H1 (cell line): ENCODE results near the gene MYL5. TPM values are rescaled to one million over a fixed set of nuclear protein-coding genes. Genes with fewer than 3 reads are reported as not detected.

Source experiments
- CTCF ChIA-PET: fragments of 300-600 bp; sonication (Branson Sonifier 250); formaldehyde crosslinking; loops from one replicate; lab custom pipeline; 2021; ENCODE audit not compliant: partially characterized antibody; lab: Charles Lee
- POLR2A ChIA-PET: fragments of 300-600 bp; sonication (Branson Sonifier 250); formaldehyde crosslinking; loops from one replicate; lab custom pipeline; 2021; ENCODE audit warnings: inconsistent platforms; ENCODE audit not compliant: partially characterized antibody; lab: Charles Lee
- DNase-seq, 2 experiments: peaks; one replicate each; pipeline versions ENCODE4 v3.0.0 to v3.0.0-alpha.2; 2010 to 2022; ENCODE audit warnings: low spot score in 2 of 2, low read depth in 1 of 2, mixed read lengths in 1 of 2
- FAIRE-seq: peaks from 2 replicates; lab custom pipeline; 2011; peaks lifted over from hg19 to GRCh38; lab: Jason Lieb, UNC
- H2AFZ ChIP-seq: 2 replicates; pipeline ENCODE4 v1.8.1; 2012; ENCODE audit warnings: low read length, inconsistent platforms
- H2AK5ac ChIP-seq: 2 replicates; pipeline ENCODE4 v1.6.1; 2013; ENCODE audit warnings: low read depth, low read length
- H2BK120ac ChIP-seq: replicated peaks from 2 replicates; pipeline ENCODE3; 2013; ENCODE audit warnings: low read depth, low read length, inconsistent platforms
- H2BK12ac ChIP-seq: 2 replicates; pipeline ENCODE4 v1.6.1; 2013; ENCODE audit warnings: low read depth, low read length
- H2BK15ac ChIP-seq: 2 replicates; pipeline ENCODE4 v1.6.1; 2013; ENCODE audit warnings: low read length
- H2BK20ac ChIP-seq: 2 replicates; pipeline ENCODE4 v1.6.1; 2013; ENCODE audit warnings: low read length
- H2BK5ac ChIP-seq: 2 replicates; pipeline ENCODE4 v1.6.1; 2013; ENCODE audit warnings: low read depth, low read length
- H3K14ac ChIP-seq: 2 replicates; pipeline ENCODE4 v1.6.1; 2013; ENCODE audit warnings: inconsistent platforms; ENCODE audit not compliant: insufficient read length
- H3K18ac ChIP-seq: 2 replicates; pipeline ENCODE4 v1.6.1; 2013; ENCODE audit warnings: low read length; ENCODE audit errors: extremely low read depth
- H3K23ac ChIP-seq: 2 replicates; pipeline ENCODE4 v1.6.1; 2013; ENCODE audit warnings: inconsistent platforms; ENCODE audit not compliant: insufficient read length
- H3K23me2 ChIP-seq: 2 replicates; pipeline ENCODE4 v1.6.1; 2013; ENCODE audit warnings: low read depth, low read length
- H3K27ac ChIP-seq: 2 replicates; pipeline ENCODE4 v1.6.1; 2011; ENCODE audit warnings: low read depth, low read length, inconsistent platforms
- H3K27me3 ChIP-seq, 4 experiments: replicated peaks in 1 of 4; 1 replicate in 1 of 4; 2 replicates in 3 of 4; pipeline versions ENCODE4 v1.6.1 to v1.8.1; 2011 to 2013; ENCODE audit warnings: low read length in 3 of 4, mild to moderate bottlenecking in 3 of 4, inconsistent platforms in 2 of 4, mixed read lengths in 2 of 4, moderate library complexity in 1 of 4; ENCODE audit not compliant: control insufficient read depth in 3 of 4, insufficient read depth in 3 of 4; ENCODE audit errors: extremely low read depth in 1 of 4
- H3K36me3 ChIP-seq, 4 experiments: 2 replicates each; pipeline versions ENCODE4 v1.6.1 to v1.8.1; 2011 to 2013; ENCODE audit warnings: mild to moderate bottlenecking in 4 of 4, low read length in 3 of 4, moderate library complexity in 2 of 4, control low read depth in 1 of 4, inconsistent platforms in 1 of 4; ENCODE audit not compliant: insufficient read depth in 4 of 4, control insufficient read depth in 2 of 4
- H3K4ac ChIP-seq: replicated peaks from 2 replicates; pipeline ENCODE3; 2013; ENCODE audit warnings: low read length, low read depth, mixed read lengths, inconsistent platforms; ENCODE audit not compliant: insufficient read length
- H3K4me1 ChIP-seq, 4 experiments: replicated peaks in 1 of 4; 1 replicate in 1 of 4; 2 replicates in 3 of 4; pipeline versions ENCODE4 v1.6.1 to v1.8.1; 2011 to 2013; ENCODE audit warnings: low read length in 3 of 4, inconsistent platforms in 2 of 4, mixed read lengths in 1 of 4; ENCODE audit not compliant: insufficient read depth in 4 of 4, control insufficient read depth in 3 of 4
- H3K4me2 ChIP-seq, 2 experiments: 2 replicates each; pipeline versions ENCODE4 v1.6.1 to v1.8.1; 2011 to 2013; ENCODE audit warnings: low read depth in 2 of 2, low read length in 2 of 2, control low read depth in 1 of 2, inconsistent platforms in 1 of 2, mild to moderate bottlenecking in 1 of 2; ENCODE audit not compliant: insufficient read depth in 1 of 2
- H3K4me3 ChIP-seq, 4 experiments: fragments of 200-600, 300-600 bp in 1 of 4; sonication (generic), shearing (Covaris generic), sonication (Bioruptor Twin) in 1 of 4; 2 replicates each; pipeline versions ENCODE4 v1.5.1 to v1.8.1; 2011 to 2016; ENCODE audit warnings: low read length in 4 of 4, low read depth in 3 of 4, control low read depth in 2 of 4, inconsistent platforms in 2 of 4, mild to moderate bottlenecking in 2 of 4, mixed read lengths in 1 of 4, moderate library complexity in 1 of 4; ENCODE audit not compliant: insufficient read depth in 2 of 4; ENCODE audit errors: extremely low read depth in 1 of 4
- H3K56ac ChIP-seq: replicated peaks from 2 replicates; pipeline ENCODE3; 2013; ENCODE audit warnings: low read depth, mild to moderate bottlenecking, mixed read lengths, low read length, inconsistent platforms; ENCODE audit not compliant: insufficient read length
- H3K79me1 ChIP-seq: 2 replicates; pipeline ENCODE4 v1.6.1; 2013; ENCODE audit warnings: low read depth, low read length, control low read depth
- H3K79me2 ChIP-seq, 2 experiments: 2 replicates each; pipeline versions ENCODE4 v1.6.1 to v1.8.1; 2012 to 2013; ENCODE audit warnings: low read length in 2 of 2, mild to moderate bottlenecking in 2 of 2, inconsistent platforms in 1 of 2; ENCODE audit not compliant: insufficient read depth in 2 of 2, control insufficient read depth in 1 of 2
- H3K9ac ChIP-seq, 4 experiments: replicated peaks in 1 of 4; 1 replicate in 1 of 4; 2 replicates in 3 of 4; pipeline versions ENCODE4 v1.6.1 to v1.8.1; 2011 to 2013; ENCODE audit warnings: low read depth in 3 of 4, low read length in 3 of 4, control low read depth in 2 of 4, mild to moderate bottlenecking in 2 of 4, moderate library complexity in 2 of 4, inconsistent platforms in 1 of 4; ENCODE audit errors: extremely low read depth in 1 of 4
- H3K9me3 ChIP-seq, 2 experiments: 2 replicates each; pipeline versions ENCODE4 v1.6.1 to v1.8.1; 2012 to 2013; ENCODE audit warnings: mild to moderate bottlenecking in 2 of 2, moderate library complexity in 2 of 2, control low read depth in 1 of 2, inconsistent platforms in 1 of 2, low read depth in 1 of 2, low read length in 1 of 2, mixed read lengths in 1 of 2; ENCODE audit not compliant: insufficient read depth in 2 of 2
- H4K20me1 ChIP-seq, 2 experiments: replicated peaks in 1 of 2; 2 replicates each; pipeline versions ENCODE3 to v1.8.1; 2011 to 2013; ENCODE audit warnings: inconsistent platforms in 2 of 2, low read length in 2 of 2, mild to moderate bottlenecking in 1 of 2; ENCODE audit not compliant: insufficient read depth in 2 of 2, control insufficient read depth in 1 of 2
- H4K5ac ChIP-seq: 2 replicates; pipeline ENCODE4 v1.6.1; 2013; ENCODE audit warnings: low read length, low read depth, mixed read lengths, inconsistent platforms; ENCODE audit not compliant: insufficient read length
- H4K8ac ChIP-seq: 2 replicates; pipeline ENCODE4 v1.8.0; 2013; ENCODE audit warnings: mild to moderate bottlenecking, moderate library complexity, low read length, inconsistent platforms; ENCODE audit not compliant: insufficient read depth; ENCODE audit errors: extremely low read depth
- H4K91ac ChIP-seq: replicated peaks from 2 replicates; pipeline ENCODE3; 2013; ENCODE audit warnings: low read length, mixed read lengths, inconsistent platforms; ENCODE audit not compliant: insufficient read length
- CEBPB ChIP-seq: IDR thresholded peaks from 2 replicates; pipeline ENCODE4 v1.6.1; 2012; ENCODE audit warnings: low read depth, low read length
- CTCF ChIP-seq, 3 experiments: IDR thresholded peaks; 1 replicate in 2 of 3; 2 replicates in 1 of 3; pipeline versions ENCODE4 v1.5.1 to v1.6.1; 2011; ENCODE audit warnings: low read length in 3 of 3, mild to moderate bottlenecking in 3 of 3, inconsistent platforms in 2 of 3, low read depth in 1 of 3, moderate library complexity in 1 of 3; ENCODE audit not compliant: insufficient read depth in 1 of 3; ENCODE audit errors: control extremely low read depth in 1 of 3
- EGR1 ChIP-seq: IDR thresholded peaks from 2 replicates; pipeline ENCODE4 v1.6.1; 2011; ENCODE audit warnings: low read depth, low read length, borderline replicate concordance
- KDM1A ChIP-seq: fragments of 200-600, 300-600 bp; sonication (generic); IDR thresholded peaks from 2 replicates; pipeline ENCODE4 v1.7.1; 2016; ENCODE audit warnings: mild to moderate bottlenecking, low read length, borderline replicate concordance
- MAX ChIP-seq: IDR thresholded peaks from 2 replicates; pipeline ENCODE4 v1.6.1; 2012; ENCODE audit warnings: inconsistent platforms
- RBBP5 ChIP-seq: IDR thresholded peaks from 2 replicates; pipeline ENCODE4 v1.7.1; 2012; ENCODE audit warnings: low read depth, mild to moderate bottlenecking, inconsistent platforms, low read length, moderate library complexity, borderline replicate concordance
- RFX5 ChIP-seq: IDR thresholded peaks from 2 replicates; pipeline ENCODE4 v1.6.1; 2011; ENCODE audit warnings: low read depth, low read length, improper control_type of control experiment, borderline replicate concordance
- TAF1 ChIP-seq: IDR thresholded peaks from 2 replicates; pipeline ENCODE4 v1.6.1; 2011; ENCODE audit warnings: mild to moderate bottlenecking, low read depth, low read length
- WGBS, 2 experiments: shearing (Covaris generic) in 1 of 2; methylation state at CpG; one replicate each; pipeline versions ENCODE4 v1.1.6 to v1.1.7; 2013 to 2015; ENCODE audit warnings: low lambda C conversion rate in 2 of 2, mixed read lengths in 2 of 2, inconsistent platforms in 1 of 2, low coverage in 1 of 2, missing lambda C conversion rate in 1 of 2; ENCODE audit not compliant: insufficient replicate concordance in 2 of 2, insufficient coverage in 1 of 2, insufficient read length in 1 of 2; ENCODE audit errors: extremely low coverage in 1 of 2, missing lambda C conversion rate in 1 of 2; 5-methylcytosine and 5-hydroxymethylcytosine counted together
- polyA plus RNA-seq, 7 experiments: library from polyadenylated mRNA; depleted of rRNA in 3 of 7; stranded (reverse) in 5 of 7; unstranded in 2 of 7; fragments of >200 nt in 5 of 7; fragments of 200-250 nt in 2 of 7; gene quantifications; 1 replicate in 5 of 7; 2 replicates in 1 of 7; 4 replicates in 1 of 7; pipeline versions ENCODE4 v1.2.1 to v1.2.3, GENCODE V29; 2011 to 2013; ENCODE audit warnings: missing spikeins in 2 of 7, mixed read lengths in 2 of 7
- total RNA-seq: library from RNA; stranded (reverse); fragmentation: NEBNext Ultra II Directional; extraction: Animal tissue kit (Norgen Biotek cat#: 25700); gene quantifications from 2 replicates; pipeline ENCODE4 v1.2.1, GENCODE V29; 2021

The MYL5 gene
- total and polyA plus RNA-seq, 2 of the 8 experiments (the other 6 are each of a cell fraction or from before 2014, with no cell fraction given), result 5.7 to 6.8 TPM

GRCh38 chr4:705278-706082 lies 31.1 kb downstream of the MYL5 start, which contains the start of gene PCGF3:
TSS of gene PCGF3 (plus strand) at chr4:705832. CDS start at chr4:733681, 27,849 bp downstream.
- H3K23ac ChIP-seq, result no peak within 1 kb of the TSS
- H3K79me2 ChIP-seq, result peaks cover 9 to 39% of the 10 kb centered on the region in 2 experiments
- H3K4me3 ChIP-seq, result peak within 1 kb of the TSS; percentile 84 to 98 (median 90)
- DNase-seq, result peak; percentile 84 to 99
- H3K79me1 ChIP-seq, result peaks cover 19% of the 10 kb centered on the region
- H2BK20ac ChIP-seq, result no peak within 1 kb of the TSS
- peak within 1 kb of the TSS; percentile 69 for H3K4ac ChIP-seq
- H3K36me3 ChIP-seq, result peaks cover 0 to 6% (median 0%) of the 10 kb centered on the region in 4 experiments; a peak in 2 of 8 replicates
- peaks cover 10 to 22% of the 10 kb centered on the region in 2 experiments for H4K20me1 ChIP-seq
- H2AFZ ChIP-seq, result no peak within 1 kb of the TSS; the same call in 1 of the 2 replicates
- peaks cover 12% of the 10 kb centered on the region; the same call in 1 of the 2 replicates for H3K23me2 ChIP-seq
- H3K27me3 ChIP-seq, result peaks cover 0 to 5% (median 3%) of the 10 kb centered on the region in 4 experiments; a peak in 3 of 7 replicates
- no peaks in the 10 kb centered on the region for H3K9me3 ChIP-seq
- 0 out of 2 replicates have a peak within 1 kb of the TSS, but pooled peaks have one; percentile 5 for H2BK12ac ChIP-seq
- H4K8ac ChIP-seq, result peak within 1 kb of the TSS; percentile 92
- peak within 1 kb of the TSS; percentile 71 for H3K18ac ChIP-seq
- POLR2A ChIA-PET, result interaction anchor here (0.5 to 1.0 kb wide), 2 partner anchors 19 to 25 kb away, joined by 3 read pairs; no protein-coding TSS in a partner anchor
- H3K4me1 ChIP-seq, result peaks cover 0 to 8% (median 5%) of the 10 kb centered on the region in 4 experiments; a peak in 5 of 7 replicates
- peak within 1 kb of the TSS; percentile 39; the same call in 1 of the 2 replicates for H2AK5ac ChIP-seq
- H3K4me2 ChIP-seq, result peak within 1 kb of the TSS; percentile 68 to 96
- H4K91ac ChIP-seq, result peak within 1 kb of the TSS; percentile 54
- peak within 1 kb of the TSS; percentile 91 for H3K27ac ChIP-seq
- H2BK5ac ChIP-seq, result peak within 1 kb of the TSS; percentile 35; the same call in 1 of the 2 replicates
- no peak within 1 kb of the TSS for H3K14ac ChIP-seq
- H4K5ac ChIP-seq, result no peak within 1 kb of the TSS
- H3K9ac ChIP-seq, result peak within 1 kb of the TSS; percentile 91 to 100 (median 94)
- 0 out of 2 replicates have a peak within 1 kb of the TSS, but pooled peaks have one; percentile 31 for H2BK15ac ChIP-seq
- H3K56ac ChIP-seq, result peak within 1 kb of the TSS; percentile 90
- WGBS, 2 experiments, result 6% methylated on average over 33 of the region's 82 CpGs; no CpG with 5 or more reads in 1 of the 2 experiments
- CTCF ChIA-PET, result no interaction called here
- H2BK120ac ChIP-seq, result no peak within 1 kb of the TSS
- FAIRE-seq, result no peak
- TF ChIP-seq KDM1A, result no peak
- TF ChIP-seq TAF1, result peak; percentile 67; the same call in 1 of the 2 replicates
- no peak for TF ChIP-seq CTCF (IDR thresholded peaks at IDR 0.05; ENCODE audit: control extremely low read depth in 1 of 3, insufficient read depth in 1 of 3, low read depth in 1 of 3, low read length in 3 of 3)
- no peak; the same call in 1 of the 2 replicates for TF ChIP-seq CEBPB
- no peak for TF ChIP-seq MAX
- TF ChIP-seq EGR1, result no peak
- TF ChIP-seq RFX5, result no peak
- no peak for TF ChIP-seq RBBP5
